GM20431 (cell line): ENCODE data around the gene CHD1L.
"Not testable (repeated sequence)": the region's sequence is repeated elsewhere in the genome, so short reads cannot be mapped to it uniquely, and the experiment has no call there.

Source experiments
- in situ Hi-C: fragments of 300-500 bp; cut with MseI, MboI; formaldehyde crosslinking; loops from one replicate; pipeline ENCODE4 v1.15.0; 2020; ENCODE audit warnings: low sequenced_read_pairs; ENCODE audit not compliant: unreplicated experiment

The CHD1L gene

DNA sequence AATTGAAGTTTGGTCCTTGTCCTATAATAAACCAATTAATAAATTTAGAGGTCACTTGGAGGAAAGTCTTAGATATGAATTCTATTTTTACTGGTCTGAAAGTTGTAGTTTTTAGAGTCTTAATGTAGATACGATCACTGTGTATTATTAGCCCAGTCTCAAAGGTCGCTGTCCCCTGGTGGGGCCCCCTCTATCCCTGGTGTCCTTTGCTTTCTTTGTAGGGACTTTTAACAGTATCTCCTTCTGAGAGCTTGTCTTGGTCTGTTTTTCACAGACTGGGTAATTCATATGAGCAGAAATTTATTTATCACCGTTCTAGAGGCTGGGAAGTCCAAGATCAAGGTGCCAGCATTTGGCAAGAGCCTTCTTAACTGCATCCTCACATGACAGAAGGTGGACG is 18.5 kb downstream of the CHD1L start:
- in situ Hi-C loops, result no loop called here

DNA sequence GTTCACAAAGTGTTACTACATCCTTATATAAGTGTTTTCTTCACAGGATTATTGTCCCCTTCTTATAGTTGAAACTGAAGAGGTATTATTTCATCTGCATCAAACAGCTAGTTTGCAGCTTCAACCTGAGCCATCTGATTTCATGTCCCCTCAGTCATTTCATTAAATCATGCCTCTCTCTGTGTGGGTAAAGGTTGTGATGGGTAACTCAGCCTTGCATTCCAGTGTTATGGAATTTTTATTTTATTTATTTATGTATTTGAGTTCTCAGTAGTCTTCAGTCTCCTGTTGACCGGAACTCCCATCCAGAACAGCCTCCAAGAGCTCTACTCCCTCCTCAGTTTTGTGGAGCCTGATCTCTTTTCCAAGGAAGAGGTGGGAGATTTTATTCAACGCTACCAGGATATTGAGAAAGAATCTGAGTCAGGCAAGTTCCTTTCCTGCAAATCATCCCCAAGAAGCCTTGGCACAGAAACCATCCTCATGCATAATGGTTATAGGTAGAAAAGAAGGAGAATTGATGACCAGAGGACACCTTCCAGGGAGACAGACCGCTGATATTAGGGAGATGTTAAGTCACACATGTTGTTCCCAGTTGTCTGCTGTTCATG is 21.8 kb downstream of the CHD1L start:
- in situ Hi-C loops, result no loop called here

DNA sequence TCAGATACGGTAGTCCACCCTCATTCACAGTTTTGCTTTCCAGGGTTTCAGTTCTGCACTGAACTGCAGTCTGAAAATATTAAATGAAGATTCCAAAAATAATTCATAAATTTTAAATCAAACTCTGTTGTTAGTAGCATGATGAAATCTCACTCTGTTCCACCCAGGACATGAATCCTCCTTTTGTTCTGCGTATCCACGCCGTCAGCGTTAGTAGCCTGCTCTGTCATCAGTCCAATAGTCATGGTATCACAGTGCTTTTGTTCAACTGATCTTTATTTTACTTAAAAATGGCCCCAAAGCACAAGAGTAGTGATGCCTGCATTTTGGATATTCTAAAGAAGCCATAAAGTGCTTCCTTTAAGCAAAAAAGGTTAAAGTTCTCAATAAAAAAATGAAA is 23.9 kb downstream of the CHD1L start:
- in situ Hi-C loops, result no loop called here

DNA sequence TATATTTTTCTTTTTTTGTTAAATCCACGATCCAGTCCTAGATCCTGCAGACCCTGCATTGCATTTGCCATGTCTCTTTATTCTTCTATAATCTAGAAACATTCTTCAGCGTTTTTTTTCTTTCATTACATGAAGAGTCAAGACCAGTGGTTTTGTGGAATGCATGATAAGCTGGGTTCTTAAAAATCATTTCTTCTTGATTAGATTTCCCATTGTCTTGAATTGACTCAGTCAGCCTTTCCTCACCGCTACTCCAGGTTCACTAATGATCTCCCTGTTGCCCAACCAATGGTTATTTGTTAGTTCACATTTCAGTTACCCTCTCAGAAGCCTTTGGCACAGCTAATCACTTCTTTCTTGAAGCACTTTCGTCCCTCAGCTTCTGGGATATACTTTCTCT is 25.2 kb downstream of the CHD1L start:
- in situ Hi-C loops, result no loop called here

DNA sequence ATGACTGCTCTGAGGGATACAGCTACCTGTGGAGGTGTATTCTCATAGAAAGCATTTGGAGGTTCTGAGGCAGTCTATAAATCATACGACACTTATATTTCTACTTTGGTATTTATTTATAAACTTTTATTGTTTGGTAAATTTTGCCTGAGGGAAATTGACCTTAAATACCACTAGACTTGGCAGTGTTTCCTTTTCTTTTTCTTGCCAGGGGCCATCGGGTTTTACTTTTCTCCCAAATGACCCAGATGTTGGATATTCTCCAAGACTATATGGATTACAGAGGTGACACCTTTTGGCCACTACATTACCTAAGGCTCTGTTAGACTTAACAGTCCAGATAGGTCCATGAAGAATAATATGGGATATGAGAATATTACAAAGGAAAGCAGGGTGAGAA is 28.2 kb downstream of the CHD1L start:
- in situ Hi-C loops, result no loop called here

DNA sequence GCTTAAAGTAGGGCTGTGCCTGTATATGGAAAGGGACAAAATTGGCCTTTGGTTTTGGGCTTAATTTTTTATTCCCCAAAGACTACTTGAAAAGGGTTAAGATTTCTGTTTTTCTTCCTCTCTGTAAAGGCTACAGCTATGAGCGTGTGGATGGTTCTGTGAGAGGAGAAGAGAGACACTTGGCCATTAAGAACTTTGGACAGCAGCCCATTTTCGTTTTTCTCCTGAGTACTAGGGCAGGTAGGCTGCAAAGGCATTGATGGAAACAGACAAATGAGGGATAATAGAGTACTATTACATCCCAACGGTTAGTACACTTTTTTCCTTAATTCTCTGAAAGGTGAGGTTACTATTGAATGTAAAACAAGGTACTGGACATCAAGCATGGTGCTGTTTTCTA is 29.6 kb downstream of the CHD1L start:
- in situ Hi-C loops, result no loop called here

DNA sequence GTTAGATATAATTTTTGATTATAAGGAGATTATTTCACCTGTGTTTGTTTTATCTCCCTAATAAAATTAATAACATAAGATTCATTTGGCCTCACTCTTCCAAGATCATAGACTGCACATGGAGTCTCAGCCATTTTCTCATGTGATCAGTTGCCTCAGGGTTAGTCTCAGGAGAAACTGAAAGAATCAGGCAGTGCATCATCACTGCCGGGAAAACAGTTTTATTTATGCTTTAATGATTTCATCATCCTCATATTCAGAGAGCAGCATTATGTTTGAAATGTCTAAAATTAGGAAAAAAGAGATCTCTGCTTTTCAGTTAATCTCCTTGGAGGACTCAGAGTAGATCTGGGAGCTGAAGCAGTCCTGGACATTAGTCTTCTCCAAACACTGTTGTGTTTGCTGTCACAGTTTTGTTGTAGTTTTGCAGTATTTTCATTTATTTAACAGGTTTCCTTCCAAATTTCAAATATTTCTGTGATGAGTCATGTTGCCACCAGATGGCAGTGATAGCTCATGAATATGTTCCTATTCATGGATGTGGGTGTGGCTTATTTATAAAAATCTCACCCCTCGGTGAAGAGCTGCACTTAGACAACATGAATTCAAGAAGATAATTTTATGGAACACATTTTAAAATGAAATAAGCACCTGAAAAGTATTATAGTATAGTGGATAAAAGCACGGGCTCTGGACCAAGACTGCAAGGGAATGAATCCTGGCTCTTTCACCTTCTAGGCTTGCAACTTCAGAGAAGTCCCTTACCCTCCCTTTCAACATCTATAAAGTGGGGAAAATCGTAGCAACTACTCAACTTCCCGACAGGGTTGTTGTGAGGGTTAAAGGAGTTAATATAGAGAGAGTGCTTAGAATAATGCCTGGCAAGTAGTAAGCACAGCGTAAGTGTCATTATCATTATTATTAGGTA is 31.2 kb downstream of the CHD1L start:
- in situ Hi-C loops, result no loop called here

DNA sequence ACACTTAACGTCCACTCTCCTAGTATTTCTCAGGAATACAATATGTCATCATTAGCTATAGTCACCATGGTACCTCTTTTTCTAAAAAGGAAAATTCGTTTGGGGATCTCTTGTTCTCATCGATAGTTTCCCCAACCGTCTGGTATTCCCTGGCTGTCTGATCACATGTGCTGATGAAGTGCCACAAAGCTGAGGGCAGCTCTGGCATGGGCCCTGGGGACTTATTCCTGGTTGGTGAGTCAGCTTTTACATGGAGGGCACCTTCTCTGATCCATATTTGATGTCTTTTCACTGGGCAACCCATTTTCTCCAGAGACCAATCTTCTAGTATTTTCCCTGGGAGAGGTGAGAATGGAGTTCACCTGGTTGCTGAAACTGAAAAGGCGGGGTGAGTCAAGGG is 39.5 kb downstream of the CHD1L start:
- in situ Hi-C loops, result no loop called here

DNA sequence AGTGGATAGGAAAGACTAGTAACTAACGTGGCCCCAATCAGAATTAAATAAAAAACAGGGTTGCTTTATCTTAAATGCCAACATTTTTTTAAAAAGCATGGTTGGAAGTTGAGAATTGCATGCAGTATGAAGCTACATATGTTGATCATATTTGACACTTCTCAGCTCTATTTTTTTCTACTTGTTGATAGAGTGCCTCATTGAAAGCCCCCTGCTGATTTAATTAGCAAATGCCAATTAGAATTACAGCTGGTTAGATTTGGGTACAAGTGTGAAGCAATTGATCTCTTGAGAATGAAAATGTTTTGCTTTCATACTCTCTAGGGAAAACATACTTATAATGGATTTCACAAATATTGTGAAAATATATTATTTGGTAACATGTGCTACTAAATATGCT is 40.5 kb downstream of the CHD1L start:
- in situ Hi-C loops, result no loop called here

DNA sequence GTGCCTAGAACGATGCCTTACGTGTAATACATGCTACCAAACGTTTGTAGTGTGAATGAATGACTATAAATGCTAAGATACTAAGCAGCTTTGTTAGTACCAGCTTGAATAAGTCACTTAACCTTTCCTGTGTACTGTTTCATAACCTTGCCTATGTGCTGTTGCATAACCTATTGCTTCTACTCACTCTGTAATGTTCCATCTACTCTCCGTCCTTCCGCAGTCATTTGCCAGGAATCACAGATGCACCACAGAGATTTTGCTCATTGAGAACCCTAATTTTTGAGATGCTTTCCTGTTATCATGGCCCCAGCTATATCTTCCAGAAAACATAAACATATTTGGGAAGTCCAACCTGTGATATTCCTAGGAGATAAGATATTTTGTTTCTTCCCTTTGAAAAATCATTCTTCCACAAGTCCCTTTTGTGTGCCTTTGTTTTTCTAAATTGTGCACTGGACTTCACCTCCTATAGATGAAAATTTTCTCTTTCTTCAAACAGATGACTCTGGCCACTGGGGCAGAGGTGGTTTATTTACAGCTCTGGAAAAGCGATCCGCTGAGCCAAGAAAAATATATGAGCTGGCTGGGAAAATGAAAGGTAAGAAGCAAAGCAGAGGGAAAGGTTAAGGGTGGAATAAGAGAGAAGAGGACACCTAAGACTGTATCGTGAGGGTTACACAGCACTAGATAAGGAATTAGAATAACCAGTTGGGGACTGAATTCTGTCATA is 44.8 kb downstream of the CHD1L start:
- in situ Hi-C loops, result no loop called here

DNA sequence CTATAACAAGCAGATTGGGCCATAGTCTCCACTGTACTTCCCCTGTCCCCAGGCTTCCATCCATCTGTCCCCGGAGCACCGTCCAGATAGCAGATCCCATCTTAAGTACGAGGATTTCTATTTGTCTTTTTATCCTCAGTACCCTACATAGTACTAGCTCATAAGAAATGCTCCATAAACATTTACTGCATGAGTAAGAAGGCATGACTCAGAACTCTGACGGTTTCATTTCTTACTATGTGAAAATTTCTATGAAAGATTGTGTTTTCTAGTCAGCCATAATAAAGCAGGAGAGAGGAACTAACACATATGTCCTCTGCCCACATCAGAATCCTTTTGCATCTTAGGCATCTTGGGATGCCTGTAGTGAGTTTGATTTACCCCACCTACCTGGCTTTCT is 49.5 kb downstream of the CHD1L start:
- in situ Hi-C loops, result no loop called here

DNA sequence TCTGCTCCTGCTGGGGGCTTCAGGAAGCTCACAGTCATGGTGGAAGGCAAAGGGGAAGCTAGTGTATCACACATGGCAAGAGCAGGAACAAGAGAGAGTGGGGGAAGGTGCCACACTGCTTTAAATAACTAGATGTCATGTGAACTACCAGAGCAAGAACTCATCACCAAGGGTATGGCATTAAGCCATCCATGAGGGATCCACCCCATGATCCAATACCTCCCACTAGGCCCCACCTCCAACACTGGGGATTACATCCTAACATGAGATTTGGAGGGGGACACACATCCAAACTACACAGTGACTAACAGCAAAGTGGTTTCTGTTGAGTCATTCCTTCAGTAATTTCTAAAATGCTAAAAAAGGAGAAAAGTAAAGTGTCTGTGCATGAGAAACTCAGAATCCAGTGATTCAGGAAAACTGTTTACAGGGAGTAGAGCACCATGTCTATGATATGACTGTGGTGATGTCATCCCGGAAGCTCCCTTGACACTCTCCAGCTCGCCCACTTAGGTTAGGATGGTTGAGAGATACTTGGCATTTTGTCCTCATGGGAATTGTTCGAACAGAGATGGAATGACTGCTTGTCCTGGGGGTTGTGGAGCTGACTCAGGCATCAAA is 50.3 kb downstream of the CHD1L start:
- in situ Hi-C loops, result no loop called here

DNA sequence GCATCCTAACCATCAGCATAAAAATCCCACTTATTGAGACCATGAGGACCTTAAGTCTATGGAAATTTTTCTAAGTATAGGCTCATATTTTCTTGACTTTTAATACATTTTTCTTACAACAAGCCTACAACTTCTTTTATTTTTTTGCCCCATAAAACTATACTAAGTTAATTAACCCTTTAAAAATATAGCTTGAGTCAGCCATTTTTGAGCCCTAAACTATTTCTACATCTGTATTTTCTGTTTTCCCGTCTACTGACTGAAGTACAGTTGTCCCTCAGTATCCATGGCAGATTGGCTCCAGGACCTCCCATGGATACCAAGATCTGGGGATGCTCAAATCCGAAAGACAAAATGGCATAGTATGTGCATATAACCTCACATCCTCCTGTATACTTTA is 55.0 kb downstream of the CHD1L start:
- in situ Hi-C loops, result no loop called here

DNA sequence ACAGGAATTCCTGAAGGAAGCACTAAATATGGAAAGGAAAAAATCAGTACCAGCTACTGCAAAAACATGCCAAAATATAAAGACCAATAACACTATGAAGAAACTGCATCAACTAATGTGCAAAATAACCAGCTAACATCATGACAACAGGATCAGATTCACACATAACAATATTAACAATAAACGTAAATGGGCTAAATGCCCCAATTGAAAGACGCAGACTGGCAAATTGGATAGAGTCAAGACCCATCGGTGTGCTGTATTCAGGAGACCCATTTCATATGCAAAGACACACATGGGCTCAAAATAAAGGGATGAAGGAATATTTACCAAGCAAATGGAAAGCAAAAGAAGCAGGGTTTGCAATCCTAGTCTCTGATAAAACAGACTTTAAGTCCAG is 63.3 kb downstream of the CHD1L start:
- in situ Hi-C loops, result not testable (repeated sequence)

DNA sequence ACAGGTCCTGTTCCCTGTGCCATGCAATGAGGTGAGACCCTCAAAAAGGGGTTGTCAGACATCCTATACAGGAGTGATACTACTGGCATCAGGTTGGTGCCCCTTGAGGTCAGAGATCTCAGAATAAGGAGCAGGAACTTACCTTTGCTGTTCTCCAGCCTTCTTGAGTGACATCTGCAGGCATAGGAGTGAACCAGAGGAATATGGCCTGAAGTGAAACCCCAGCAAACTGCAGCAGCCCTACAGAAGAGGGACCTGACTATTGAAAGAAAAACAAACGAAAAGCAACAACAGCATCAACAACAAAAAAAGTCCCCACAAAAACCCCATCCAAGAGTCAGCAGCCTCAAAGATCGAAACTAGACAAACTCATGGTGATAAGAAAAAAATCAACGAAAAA is 74.5 kb downstream of the CHD1L start:
- in situ Hi-C loops, result no loop called here

DNA sequence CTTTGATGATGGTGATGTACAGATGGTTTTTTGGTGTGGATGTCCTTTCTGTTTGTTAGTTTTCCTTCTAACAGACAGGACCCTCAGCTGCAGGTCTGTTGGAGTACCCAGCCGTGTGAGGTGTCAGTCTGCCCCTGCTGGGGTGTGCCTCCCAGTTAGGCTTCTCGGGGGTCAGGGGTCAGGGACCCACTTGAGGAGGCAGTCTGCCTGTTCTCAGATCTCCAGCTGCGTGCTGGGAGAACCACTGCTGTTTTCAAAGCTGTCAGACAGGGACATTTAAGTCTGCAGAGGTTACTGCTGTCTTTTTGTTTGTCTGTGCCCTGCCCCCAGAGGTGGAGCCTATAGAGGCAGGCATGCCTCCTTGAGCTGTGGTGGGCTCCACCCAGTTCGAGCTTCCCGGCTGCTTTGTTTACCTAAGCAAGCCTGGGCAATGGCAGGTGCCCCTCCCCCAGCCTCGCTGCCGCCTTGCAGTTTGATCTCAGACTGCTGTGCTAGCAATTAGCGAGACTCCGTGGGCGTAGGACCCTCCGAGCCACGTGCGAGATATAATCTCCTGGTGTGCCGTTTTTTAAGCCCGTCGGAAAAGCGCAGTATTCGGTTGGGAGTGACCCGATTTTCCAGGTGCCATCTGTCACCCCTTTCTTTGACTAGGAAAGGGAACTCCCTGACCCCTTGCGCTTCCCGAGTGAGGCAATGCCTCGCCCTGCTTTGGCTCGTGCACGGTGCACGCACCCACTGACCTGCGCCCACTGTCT is 84.6 kb downstream of the CHD1L start:
- in situ Hi-C loops, result not testable (repeated sequence)

DNA sequence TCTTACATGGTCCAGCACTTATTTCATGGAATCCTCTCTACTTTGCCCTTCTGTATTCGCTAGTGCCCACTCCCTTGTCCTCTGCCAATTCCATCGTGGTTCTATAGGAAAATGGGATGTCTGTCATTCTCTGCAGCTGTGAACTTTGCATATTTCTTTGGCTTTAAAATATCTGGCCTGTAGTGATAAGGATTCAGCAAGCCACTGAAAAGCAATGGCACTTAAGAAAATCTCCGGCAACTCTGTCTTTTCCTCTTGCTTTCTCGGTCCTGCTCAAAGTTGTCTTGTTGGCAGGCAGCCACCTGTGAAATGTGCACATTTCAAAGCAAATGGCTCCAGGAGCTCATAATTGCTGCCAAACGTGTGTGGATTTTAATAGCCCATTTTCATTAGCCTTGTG is 91.8 kb downstream of the CHD1L start:
- in situ Hi-C loops, result no loop called here

DNA sequence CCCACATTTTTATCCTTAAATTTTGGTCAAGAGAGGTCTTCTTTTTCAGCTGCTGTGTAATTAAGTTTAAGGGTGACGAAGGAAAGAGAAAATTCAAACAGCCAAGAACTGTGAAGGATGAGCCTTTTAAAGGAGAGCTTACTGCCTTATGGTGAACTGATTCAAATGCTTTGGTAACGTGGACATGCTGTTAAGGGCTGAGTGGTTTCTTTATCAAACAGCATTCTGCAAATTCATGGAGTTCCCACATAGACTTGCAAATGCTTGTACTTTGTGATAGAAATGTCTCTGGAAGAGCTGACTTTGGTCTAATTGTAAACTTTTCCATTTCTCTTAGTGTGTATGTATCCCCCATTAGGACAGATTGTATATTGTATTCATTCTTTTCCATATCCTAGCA is 93.8 kb downstream of the CHD1L start:
- in situ Hi-C loops, result no loop called here

DNA sequence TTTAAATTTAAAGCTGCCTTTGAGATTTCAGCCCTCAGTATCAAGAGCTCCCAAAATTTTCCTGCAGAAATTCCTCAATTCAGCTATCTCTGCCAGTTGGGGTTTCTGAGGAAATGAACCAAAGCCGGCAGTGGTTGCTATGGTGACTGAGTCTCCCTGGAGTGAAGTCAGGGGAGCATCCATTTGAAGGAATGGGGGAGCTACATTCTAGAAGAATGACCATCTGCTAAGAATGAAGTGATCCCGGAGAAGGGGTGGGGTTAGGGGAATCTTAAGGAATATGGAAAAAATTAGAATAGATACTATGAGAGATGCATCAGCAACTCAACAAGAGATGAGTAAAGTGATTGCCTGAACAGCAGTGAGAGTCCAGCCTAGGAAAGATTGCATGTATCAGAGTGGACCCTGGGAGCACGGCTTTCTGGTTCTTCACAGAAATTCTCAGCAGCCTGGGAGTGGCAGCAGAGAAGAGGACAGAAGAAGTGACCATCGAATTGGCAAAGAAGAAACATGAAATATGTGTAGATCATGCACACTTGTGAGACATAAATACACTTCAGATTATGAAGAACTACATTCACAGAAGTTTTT is 94.7 kb downstream of the CHD1L start:
- in situ Hi-C loops, result no loop called here

DNA sequence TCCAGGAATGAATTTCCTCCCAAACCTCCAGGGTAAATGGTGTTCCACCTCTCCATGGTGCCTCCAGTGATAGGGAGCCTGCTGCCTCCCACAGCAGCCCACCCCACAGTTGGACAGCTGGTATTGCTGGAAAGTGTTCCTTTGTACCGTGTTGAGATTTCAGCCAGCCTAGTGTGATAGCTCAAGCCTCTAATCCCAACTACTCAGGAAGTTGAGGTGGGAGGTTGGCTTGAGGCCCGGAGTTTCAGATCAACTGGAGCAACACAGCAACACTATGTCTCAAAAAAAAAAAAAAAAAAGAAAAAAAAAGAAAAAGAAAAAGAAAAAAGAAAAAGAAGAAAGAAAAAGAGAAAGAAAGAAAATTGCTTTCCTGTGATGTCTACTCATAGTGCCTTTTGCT is 96.1 kb downstream of the CHD1L start:
- in situ Hi-C loops, result no loop called here
